ENCODE results near the gene HPN.

The HPN gene

DNA sequence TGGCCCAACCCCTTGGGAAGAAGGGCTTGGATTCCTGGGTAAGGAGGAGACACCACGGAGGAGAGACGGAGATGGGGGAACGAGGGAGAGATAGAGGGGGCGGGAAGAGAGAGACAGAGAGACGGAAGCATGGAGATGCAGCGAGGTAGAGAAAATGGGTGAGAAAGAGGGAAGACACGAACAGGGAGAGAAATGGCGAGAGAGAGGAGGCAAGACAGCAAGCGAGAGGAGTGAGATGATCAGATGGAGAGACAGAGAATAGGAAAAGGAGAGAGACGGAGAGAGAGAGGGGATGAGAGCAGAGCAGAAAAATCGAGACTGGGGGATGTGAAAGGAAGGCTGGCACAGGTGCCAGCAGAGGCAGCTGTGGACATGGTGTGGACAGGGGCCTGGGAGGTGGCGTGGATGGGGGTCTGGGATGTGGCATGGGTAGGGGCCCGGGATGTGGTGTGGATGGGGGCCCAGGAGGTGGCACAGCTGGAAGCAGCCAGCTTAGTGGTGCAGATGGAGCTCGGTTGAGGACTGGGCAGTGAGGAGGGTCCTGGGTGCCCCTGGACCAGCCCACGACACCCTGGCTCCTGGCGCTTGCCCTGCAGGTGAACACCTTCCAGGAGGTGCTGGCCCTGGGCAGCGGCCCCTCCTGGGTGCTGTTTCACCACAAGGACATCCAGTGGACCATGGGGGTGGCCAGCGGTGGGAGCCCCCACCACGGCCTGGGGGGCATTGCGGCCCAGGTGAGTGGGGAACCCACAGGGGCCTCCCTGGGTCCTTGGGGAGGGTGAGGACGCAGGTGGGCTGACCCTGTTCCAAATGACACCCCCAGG is 33.9 kb downstream of the HPN start:
- H3K4me1 Mint-ChIP-seq (ENCODE audit: low read depth), result no peaks in the 10 kb centered on the region
- no peak overlapping the region for H3K27ac Mint-ChIP-seq
- no peak for DNase-seq (ENCODE audit: low spot score)
- no peak overlapping the region for H3K4me3 Mint-ChIP-seq
- no peaks in the 10 kb centered on the region for H3K27me3 Mint-ChIP-seq (ENCODE audit: low read depth)
- H3K9me3 Mint-ChIP-seq, result no peaks in the 10 kb centered on the region
- no peaks in the 10 kb centered on the region for H3K36me3 Mint-ChIP-seq (ENCODE audit: low read depth)

DNA sequence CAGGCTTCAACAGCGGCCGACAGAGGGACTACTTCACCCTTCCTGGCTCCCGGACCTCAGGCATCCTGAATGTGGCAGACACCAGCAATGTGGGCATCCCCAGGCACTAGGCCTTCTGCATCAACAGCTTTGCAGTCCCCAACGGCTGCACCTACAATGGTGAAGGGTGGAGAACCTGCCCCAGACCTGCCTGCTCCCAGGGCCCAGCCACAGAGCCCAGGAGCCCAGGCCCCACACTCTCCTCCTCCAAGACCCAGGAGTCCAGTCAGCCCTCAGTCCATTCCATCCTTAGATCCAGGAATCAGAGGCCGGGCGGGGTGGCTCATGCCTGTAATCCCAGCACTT is 34.5 kb downstream of the HPN start:
- no peaks in the 10 kb centered on the region for H3K4me1 Mint-ChIP-seq (ENCODE audit: low read depth)
- no peaks in the 10 kb centered on the region for H3K27me3 Mint-ChIP-seq (ENCODE audit: low read depth)
- H3K4me3 Mint-ChIP-seq, result no peak overlapping the region
- DNase-seq (ENCODE audit: low spot score), result no peak
- H3K9me3 Mint-ChIP-seq, result no peaks in the 10 kb centered on the region
- no peak overlapping the region for H3K27ac Mint-ChIP-seq
- H3K36me3 Mint-ChIP-seq (ENCODE audit: low read depth), result no peaks in the 10 kb centered on the region

DNA sequence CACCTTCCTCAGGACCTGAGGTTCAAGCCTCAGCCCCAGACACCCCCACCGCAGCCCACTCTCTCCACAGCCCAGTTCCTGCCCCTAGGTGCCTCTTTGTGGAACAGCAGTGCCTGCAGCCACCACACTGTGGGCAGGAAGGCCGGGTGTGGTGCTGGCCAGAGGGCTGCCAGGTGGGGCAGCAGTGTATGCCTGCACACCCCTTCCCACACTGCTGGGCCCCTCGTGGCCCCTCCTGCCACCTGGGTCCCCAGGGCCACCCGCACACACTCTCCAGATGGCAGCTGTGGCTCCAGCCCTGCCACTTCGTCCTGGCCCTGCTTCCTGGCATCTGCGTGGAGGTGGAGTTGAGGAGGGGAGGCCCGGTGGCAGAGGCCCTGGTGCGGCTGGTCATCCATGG is 35.1 kb downstream of the HPN start:
- no peak overlapping the region for H3K27ac Mint-ChIP-seq
- no peak for DNase-seq (ENCODE audit: low spot score)
- no peak overlapping the region for H3K4me3 Mint-ChIP-seq
- no peaks in the 10 kb centered on the region for H3K9me3 Mint-ChIP-seq
- no peaks in the 10 kb centered on the region for H3K36me3 Mint-ChIP-seq (ENCODE audit: low read depth)
- no peaks in the 10 kb centered on the region for H3K4me1 Mint-ChIP-seq (ENCODE audit: low read depth)
- no peaks in the 10 kb centered on the region for H3K27me3 Mint-ChIP-seq (ENCODE audit: low read depth)

DNA sequence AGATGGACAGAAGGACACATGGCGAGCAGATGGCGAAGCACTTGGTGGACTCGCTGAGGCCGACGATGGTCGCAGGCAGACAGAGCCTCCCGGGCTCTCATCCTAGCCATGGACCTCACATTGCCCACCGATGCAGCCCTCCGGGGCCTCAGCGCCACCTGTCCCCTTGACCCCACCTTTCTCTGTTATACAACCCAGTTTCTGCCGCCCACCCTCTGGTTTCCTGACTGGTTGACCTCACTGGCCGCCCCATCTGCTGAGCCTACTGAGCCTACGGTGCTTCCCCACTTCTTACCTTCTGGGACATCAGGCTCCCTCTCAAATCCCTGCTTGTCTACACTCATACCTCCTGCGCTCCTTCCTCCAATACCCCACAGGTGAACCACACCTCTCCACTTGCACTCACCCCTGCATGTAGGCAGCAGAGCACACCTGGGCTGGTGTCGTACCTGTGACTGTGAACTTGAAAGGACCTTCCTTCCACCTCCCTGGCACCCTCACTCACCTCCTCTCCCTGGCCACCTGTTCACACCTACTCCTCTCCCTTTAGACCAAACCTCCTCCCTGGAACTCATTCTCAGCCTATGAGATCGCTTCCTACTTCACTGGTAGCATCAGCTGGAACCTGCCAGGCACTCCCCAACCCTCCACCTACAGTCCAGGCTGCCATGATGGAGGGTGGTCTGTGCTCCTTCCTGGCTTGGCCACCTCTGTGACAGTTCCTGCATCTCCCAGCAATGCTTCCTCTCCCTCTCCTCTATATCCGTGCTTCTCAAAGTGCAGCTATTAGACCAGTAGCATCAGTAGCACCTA is 36.1 kb downstream of the HPN start:
- H3K4me1 Mint-ChIP-seq (ENCODE audit: low read depth), result no peaks in the 10 kb centered on the region
- no peaks in the 10 kb centered on the region for H3K36me3 Mint-ChIP-seq (ENCODE audit: low read depth)
- no peak for DNase-seq (ENCODE audit: low spot score)
- no peaks in the 10 kb centered on the region for H3K9me3 Mint-ChIP-seq
- no peaks in the 10 kb centered on the region for H3K27me3 Mint-ChIP-seq (ENCODE audit: low read depth)
- H3K4me3 Mint-ChIP-seq, result no peak overlapping the region
- no peak overlapping the region for H3K27ac Mint-ChIP-seq

DNA sequence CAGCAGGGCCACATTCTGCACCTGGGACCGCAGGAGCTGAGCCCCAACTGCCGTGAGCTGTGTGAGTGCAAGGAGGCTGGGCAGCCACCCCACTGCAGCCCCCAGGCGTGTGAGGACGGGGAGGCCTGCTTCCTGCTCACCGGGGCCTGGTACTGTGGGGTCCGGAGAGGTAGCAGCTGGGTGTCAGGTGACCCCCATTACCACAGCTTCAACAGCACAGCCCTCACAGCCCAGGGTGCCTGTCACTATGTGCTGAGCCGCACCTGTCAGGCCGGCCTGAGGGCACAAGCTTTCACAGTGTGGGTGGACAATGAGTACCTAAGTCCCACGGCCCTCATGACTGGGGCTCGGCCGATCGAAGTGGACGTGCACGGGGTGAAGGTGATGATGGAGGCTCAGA is 38.3 kb downstream of the HPN start:
- H3K4me3 Mint-ChIP-seq, result no peak overlapping the region
- H3K27me3 Mint-ChIP-seq (ENCODE audit: low read depth), result no peaks in the 10 kb centered on the region
- no peaks in the 10 kb centered on the region for H3K4me1 Mint-ChIP-seq (ENCODE audit: low read depth)
- no peaks in the 10 kb centered on the region for H3K9me3 Mint-ChIP-seq
- H3K27ac Mint-ChIP-seq, result no peak overlapping the region
- DNase-seq (ENCODE audit: low spot score), result no peak
- H3K36me3 Mint-ChIP-seq (ENCODE audit: low read depth), result no peaks in the 10 kb centered on the region

DNA sequence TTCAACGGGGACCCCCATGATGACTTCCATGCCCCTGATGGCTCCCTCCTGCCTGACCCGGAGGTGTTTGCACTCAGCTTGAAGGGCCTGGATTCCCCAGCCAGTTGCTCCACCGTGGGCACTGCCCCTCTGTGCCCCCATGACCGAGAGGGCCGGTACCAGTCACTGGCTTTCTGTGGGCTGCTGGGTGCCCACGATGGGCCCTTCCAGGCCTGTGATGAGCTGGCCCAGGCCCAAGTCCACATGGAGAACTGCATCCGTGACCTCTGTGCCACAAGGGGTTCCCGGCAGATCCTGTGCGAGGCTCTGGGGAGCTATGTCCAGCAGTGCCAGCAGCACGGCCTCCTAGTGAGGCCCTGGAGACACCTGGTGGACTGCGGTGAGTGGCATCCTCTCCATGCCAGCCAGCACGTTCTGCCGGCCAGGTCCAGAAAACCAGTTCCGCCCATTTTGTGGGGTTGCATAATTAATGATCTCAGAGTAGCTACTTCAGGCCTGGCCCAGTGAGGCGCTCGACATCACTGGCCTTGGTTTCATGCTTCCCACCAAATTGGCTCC is 39.2 kb downstream of the HPN start:
- no peaks in the 10 kb centered on the region for H3K27me3 Mint-ChIP-seq (ENCODE audit: low read depth)
- no peak overlapping the region for H3K27ac Mint-ChIP-seq
- no peak overlapping the region for H3K4me3 Mint-ChIP-seq
- H3K36me3 Mint-ChIP-seq (ENCODE audit: low read depth), result no peaks in the 10 kb centered on the region
- H3K4me1 Mint-ChIP-seq (ENCODE audit: low read depth), result no peaks in the 10 kb centered on the region
- H3K9me3 Mint-ChIP-seq, result no peaks in the 10 kb centered on the region
- no peak for DNase-seq (ENCODE audit: low spot score)

DNA sequence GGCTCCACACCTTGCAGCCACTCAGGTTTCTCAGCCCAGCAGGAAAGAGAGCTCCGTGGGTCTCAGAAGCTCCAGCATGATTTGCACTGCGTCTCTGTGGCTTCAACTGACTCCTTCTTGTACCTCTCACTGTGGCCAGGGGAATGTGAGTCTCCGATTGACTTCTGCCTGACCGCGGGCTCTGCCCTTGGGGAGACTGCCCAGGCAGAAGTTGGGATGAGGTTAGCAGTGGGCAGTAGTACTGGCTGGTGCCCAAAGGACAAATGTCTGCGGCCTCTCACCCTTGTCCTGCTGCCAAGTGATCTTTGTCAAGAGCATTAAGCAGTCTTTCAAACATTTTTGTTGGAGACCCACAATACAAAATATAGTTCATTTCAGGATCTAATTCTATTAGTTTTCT is 39.7 kb downstream of the HPN start:
- Mint-ChIP-seq H3K36me3 (ENCODE audit: low read depth) (no peaks in the 10 kb centered on the region), H3K4me1 (ENCODE audit: low read depth) (no peaks in the 10 kb centered on the region)
- DNase-seq (ENCODE audit: low spot score), result no peak

DNA sequence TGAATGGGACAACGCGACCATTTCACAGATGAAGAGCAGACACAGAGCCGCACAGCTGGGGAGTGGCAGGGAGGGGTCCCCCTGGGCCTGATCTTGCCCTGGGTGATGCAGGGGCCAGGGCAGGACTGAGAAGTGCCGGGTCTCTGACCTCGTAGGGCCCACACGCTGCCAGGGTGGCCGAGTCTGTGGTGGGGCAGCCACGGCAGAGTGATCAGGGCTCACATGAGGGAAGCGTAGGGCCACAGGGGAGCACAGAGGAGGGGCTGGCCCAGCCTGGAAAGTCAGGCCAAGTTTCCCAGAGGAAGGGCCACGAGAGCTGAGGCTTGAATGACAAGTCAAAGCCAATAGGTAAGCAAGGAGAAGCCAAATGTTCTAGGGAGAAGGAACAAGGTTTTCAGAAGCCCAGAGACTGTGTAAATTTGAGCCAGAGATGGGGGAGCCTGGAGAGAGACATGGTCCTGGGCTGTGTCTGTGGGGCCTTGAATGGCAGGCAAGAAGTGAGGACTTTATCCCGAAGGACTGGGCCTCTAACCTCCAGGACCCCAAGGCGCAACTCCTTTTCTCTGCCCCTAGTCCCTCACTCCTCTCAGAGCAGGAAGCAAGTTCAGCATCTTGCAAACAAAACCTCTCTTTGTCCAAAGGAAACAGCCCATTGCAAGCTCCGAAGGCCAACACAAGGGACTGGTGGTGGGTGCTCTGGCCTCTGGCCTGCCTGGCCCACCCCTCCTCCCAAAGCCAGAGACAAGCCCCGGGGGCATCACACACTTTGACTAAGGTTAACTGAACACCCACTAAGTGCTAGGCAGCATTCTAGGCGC is 42.4 kb downstream of the HPN start:
- DNase-seq (ENCODE audit: low spot score), result no peak
- no peak overlapping the region for H3K4me3 Mint-ChIP-seq
- peaks cover 2% of the 10 kb centered on the region for H3K27me3 Mint-ChIP-seq (ENCODE audit: low read depth)
- no peaks in the 10 kb centered on the region for H3K4me1 Mint-ChIP-seq (ENCODE audit: low read depth)
- no peaks in the 10 kb centered on the region for H3K9me3 Mint-ChIP-seq
- H3K36me3 Mint-ChIP-seq (ENCODE audit: low read depth), result no peaks in the 10 kb centered on the region
- no peak overlapping the region for H3K27ac Mint-ChIP-seq

More for the DNA sequence above, 39.7 kb downstream of the HPN start:
- no peaks in the 10 kb centered on the region for H3K9me3 Mint-ChIP-seq
- no peaks in the 10 kb centered on the region for H3K27me3 Mint-ChIP-seq (ENCODE audit: low read depth)
- no peak overlapping the region for H3K27ac Mint-ChIP-seq
- H3K4me3 Mint-ChIP-seq, result no peak overlapping the region

DNA sequence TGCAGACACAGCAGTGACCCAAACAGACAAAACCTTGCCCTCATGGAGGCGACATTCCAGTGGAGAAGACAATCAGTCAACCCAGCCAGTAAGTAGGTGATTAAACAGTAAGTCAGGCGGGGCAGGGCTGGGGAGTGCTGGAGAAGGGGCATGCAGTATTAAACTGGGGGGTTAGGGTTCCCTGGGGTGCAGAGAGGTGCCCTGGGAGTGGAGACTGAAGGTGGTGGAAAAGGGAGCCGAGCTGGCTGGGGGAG is 42.9 kb downstream of the HPN start:
- no peak overlapping the region for H3K27ac Mint-ChIP-seq
- H3K27me3 Mint-ChIP-seq (ENCODE audit: low read depth), result peaks cover 2% of the 10 kb centered on the region
- no peak overlapping the region for H3K4me3 Mint-ChIP-seq
- H3K9me3 Mint-ChIP-seq, result no peaks in the 10 kb centered on the region
- H3K4me1 Mint-ChIP-seq (ENCODE audit: low read depth), result no peaks in the 10 kb centered on the region
- no peak for DNase-seq (ENCODE audit: low spot score)
- H3K36me3 Mint-ChIP-seq (ENCODE audit: low read depth), result no peaks in the 10 kb centered on the region

DNA sequence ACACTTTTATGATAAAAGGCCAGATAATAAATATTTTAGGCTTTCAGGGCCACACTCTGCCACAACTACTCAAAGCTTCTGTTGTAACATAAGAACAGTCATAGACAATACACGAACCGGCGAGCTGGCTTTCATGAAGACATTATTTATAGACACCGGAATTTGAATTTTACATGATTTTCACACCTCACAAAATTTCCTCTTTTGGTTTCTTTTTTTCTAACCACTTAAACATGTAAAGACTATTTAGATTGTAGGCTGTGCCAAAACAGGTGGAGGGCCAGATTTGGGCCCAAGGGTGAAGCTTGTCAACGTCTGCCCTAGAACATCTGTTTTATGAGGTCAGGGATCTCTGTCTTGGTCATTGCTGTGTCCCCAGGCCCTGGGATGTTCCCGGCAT is 44.4 kb downstream of the HPN start:
- DNase-seq (ENCODE audit: low spot score), result no peak
- H3K9me3 Mint-ChIP-seq, result no peaks in the 10 kb centered on the region
- H3K4me1 Mint-ChIP-seq (ENCODE audit: low read depth), result no peaks in the 10 kb centered on the region
- H3K27me3 Mint-ChIP-seq (ENCODE audit: low read depth), result peaks cover 2% of the 10 kb centered on the region
- no peak overlapping the region for H3K27ac Mint-ChIP-seq
- H3K4me3 Mint-ChIP-seq, result no peak overlapping the region
- H3K36me3 Mint-ChIP-seq (ENCODE audit: low read depth), result no peaks in the 10 kb centered on the region

DNA sequence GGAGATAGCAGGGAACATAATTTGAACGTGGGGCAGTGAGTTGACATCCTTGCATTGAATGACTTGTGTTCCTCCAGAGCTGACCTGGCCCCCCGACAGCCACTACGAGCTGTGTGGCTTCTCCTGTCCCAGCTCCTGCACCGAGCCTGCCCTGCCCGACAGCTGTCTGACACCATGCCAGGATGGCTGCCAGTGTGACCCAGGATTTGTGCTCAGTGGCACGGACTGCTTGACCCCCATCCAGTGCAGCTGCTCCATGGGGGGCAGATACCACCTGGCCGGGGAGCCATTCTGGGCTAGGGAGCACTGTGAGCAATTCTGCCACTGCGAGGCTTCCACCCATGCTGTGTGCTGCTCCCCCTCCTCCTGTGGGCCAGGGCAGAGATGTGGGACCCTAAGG is 44.9 kb downstream of the HPN start:
- Mint-ChIP-seq H3K27ac (no peak overlapping the region), H3K36me3 (ENCODE audit: low read depth) (no peaks in the 10 kb centered on the region), H3K27me3 (ENCODE audit: low read depth) (peaks cover 2% of the 10 kb centered on the region), H3K9me3 (no peaks in the 10 kb centered on the region), H3K4me3 (no peak overlapping the region), H3K4me1 (ENCODE audit: low read depth) (no peaks in the 10 kb centered on the region)
- no peak for DNase-seq (ENCODE audit: low spot score)

DNA sequence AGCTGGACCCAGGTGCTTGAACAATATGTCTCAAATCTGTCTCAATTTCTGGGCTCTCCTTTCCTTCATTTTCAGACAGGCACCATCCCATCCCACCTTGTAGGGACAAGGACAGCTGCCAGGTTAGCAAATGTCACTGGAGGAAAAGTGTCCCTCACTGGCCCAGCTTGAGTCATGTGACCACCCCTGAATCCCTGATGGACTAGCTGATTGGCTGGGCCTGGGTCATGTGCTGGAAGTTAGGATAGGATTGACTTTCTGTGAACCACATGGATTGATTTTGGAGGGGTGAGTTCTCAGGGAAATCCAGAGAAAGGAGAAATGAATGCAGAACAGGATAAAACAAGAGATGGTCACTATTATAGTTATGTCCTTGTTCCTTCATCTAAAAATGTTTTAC is 45.9 kb downstream of the HPN start:
- DNase-seq (ENCODE audit: low spot score), result no peak
- no peak overlapping the region for H3K4me3 Mint-ChIP-seq
- H3K27ac Mint-ChIP-seq, result no peak overlapping the region
- H3K9me3 Mint-ChIP-seq, result no peaks in the 10 kb centered on the region
- H3K36me3 Mint-ChIP-seq (ENCODE audit: low read depth), result no peaks in the 10 kb centered on the region
- peaks cover 2% of the 10 kb centered on the region for H3K27me3 Mint-ChIP-seq (ENCODE audit: low read depth)
- no peaks in the 10 kb centered on the region for H3K4me1 Mint-ChIP-seq (ENCODE audit: low read depth)

DNA sequence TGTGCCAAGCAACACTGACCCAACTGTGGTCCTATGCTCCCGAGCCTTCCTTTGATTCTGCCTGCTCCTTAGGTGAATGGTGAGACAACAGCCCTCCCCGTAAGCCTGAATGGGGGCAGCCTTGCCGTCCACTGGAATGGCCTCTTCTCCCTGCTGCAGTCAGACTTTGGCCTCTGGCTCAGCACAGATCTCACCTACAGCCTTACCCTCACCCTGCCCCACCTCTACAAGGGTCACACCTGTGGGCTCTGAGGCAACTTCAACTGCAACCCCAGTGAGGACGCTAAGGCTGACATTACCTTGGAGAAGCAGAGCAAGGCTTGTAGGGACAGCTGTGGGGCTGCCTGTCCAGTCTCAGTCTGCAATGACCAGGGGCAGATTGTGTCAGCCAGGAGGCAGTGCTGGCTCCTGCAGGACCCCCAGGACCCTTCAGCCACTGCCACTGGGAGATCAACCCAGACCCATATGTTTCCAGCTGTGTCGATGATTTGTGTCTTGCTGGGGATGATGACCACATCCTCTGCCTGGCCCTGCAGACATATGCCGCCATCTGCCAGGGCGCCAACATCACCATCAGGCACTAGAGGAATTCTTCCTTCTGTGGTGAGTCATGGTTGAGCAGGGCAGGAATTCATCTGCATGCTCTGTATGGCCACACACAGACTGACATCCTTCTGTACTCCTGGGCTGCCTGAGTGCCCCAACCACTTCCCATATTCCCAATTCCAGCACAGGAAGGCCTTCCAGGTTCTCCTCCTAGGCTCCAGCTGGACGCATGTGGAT is 46.8 kb downstream of the HPN start:
- no peaks in the 10 kb centered on the region for H3K36me3 Mint-ChIP-seq (ENCODE audit: low read depth)
- no peak overlapping the region for H3K4me3 Mint-ChIP-seq
- H3K9me3 Mint-ChIP-seq, result no peaks in the 10 kb centered on the region
- DNase-seq (ENCODE audit: low spot score), result no peak
- no peak overlapping the region for H3K27ac Mint-ChIP-seq
- H3K4me1 Mint-ChIP-seq (ENCODE audit: low read depth), result no peaks in the 10 kb centered on the region
- H3K27me3 Mint-ChIP-seq (ENCODE audit: low read depth), result peaks cover 2% of the 10 kb centered on the region
